Stimulated activated CD8-positive, alpha-beta memory T cell treated with anti-CD3 and anti-CD28 coated beads, Interleukin-15, amount 100 ng/mL, for 48 hours (primary cell): Measurements from ENCODE around the gene MAN2B1.
"Not testable (repeated sequence)": the region's sequence is repeated elsewhere in the genome, so short reads cannot be mapped to it uniquely, and the experiment has no call there.

Experiments
- DNase-seq, 2 donors: peaks; one replicate each; pipeline ENCODE4 v3.0.0-alpha.2; 2020; ENCODE audit warnings: low read depth in 2 of 2

MAN2B1 gene

GRCh38 chr19:12666265-12667048, at the start of gene MAN2B1, which contains the start of gene WDR83:
TSS of gene MAN2B1 (minus strand) at chr19:12666742. CDS start at chr19:12666701, 41 bp downstream.
TSS of gene WDR83 (plus strand) at chr19:12666807. CDS start at chr19:12669791, 2,984 bp downstream.
- peak; percentile 73 to 79 for DNase-seq

- DNase-seq = no peak
These were observed 49.4 kb upstream of the MAN2B1 start for GRCh38 chr19:12715929-12716328.

DNA sequence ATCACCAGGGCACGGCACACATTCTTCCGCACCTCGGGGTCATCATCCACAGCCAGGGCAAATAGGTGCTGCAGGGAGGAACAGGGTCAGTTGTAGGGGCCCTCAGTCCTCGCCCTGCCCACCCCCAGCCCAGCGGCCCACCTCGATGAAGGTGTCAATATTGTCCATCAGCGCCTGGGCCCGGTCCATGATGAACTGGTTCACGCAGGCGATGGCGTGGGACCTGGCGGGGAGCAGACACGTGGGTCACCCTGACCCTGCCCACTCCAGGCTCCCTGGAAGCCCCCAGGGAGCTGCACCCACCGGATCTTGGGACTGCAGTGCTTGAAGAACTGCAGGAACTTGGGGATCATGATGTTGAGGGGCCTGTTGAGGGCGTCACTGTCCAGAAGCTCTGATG, 48.6 kb upstream of the MAN2B1 start:
- no peak for DNase-seq

DNA sequence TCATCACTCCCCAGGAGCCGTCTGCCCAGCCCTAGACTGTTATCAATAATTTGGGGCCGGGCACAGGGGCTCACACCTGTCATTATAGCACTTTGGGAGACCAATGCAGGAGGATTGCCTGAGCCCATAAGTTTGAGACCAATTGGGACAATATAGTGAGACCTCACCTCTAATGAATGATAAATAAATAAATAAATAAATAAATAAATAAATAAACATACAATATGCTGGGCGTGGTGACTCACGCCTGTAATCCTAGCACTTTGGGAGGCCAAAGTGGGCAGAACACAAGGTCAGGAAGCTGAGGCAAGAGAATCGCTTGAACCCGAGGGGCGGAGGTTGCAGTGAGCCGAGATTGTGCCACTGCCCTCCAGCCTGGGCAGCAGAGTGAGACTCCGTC, 46.8 kb upstream of the MAN2B1 start:
- not testable (repeated sequence) for DNase-seq

- not testable (repeated sequence) for DNase-seq
These were observed 45.5 kb upstream of the MAN2B1 start for GRCh38 chr19:12712077-12712476.

DNA sequence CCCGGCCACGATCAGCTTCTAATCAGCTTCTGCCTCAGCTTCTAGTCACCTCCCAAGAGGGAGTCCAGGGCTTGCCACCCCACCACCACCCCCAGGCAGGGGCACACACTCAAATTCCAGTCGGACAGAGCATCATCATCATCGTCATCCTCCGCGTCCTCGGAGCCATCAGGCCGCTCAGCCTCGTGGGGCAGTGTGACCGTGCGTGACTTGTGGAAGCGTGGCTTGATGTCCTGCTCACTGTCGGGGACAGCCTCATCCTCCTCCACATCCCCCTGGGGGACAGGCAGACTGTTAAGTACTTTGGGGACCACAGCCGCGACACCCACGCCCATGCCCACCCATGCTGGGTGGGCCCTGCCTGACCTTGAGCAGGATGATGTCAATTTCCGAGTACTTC, 44.6 kb upstream of the MAN2B1 start:
- DNase-seq = no peak

DNA sequence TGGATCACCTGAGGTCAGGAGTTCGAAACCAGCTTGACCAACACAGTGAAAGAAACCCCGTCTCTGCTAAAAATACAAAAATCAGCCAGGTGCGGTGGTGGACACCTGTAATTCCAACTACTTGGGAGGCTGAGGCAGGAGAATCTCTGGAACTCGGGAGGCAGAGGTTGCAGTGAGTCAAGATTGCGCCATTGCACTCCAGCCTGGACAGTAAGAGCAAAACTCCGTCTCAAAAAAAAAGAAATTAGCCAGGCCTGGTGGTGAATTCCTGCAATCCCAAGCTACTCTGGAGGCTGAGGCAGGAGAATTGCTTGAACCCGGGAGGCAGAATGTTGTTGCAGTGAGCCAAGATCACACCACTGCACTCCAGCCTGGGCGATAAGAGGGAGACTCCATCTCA, 42.1 kb upstream of the MAN2B1 start:
- no peak for DNase-seq

GRCh38 chr19:12706332-12706718, 39.8 kb upstream of the MAN2B1 start:
- no peak for DNase-seq

DNA sequence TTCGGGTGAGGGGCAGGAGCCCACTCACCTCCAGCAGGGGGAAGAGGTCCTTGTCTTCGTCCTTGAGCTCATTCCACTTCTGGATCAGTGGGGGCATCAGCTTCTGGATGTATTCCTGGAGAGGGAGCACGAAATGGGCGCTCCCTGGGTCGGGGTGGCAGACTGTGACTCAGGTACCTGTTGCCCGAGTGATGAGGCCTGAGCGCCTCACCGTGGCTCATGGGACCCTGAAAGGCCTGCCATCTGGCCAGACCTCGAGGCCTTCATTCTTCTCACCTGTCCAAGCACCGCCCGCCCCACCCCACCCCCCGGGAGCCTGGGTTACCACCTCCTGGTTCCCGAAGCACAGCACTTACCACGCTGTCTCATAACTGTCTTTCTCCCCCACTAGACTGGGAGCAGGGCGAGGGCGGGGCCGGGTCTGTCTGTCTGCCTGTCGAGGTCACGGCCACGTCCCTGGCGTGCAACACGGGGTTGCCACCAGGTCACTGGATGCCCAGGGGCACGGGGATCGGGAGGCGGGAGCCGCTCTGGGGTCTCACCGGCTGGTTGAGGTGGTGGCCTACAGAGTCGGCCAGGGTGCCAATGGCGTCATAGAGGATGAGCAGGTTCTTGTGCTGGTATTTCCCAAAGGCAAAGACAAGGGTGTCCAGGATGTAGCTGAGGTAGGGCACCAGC, 39.3 kb upstream of the MAN2B1 start:
- DNase-seq = no peak

- no peak for DNase-seq
These were observed 38.6 kb upstream of the MAN2B1 start for GRCh38 chr19:12705169-12705568.

DNA sequence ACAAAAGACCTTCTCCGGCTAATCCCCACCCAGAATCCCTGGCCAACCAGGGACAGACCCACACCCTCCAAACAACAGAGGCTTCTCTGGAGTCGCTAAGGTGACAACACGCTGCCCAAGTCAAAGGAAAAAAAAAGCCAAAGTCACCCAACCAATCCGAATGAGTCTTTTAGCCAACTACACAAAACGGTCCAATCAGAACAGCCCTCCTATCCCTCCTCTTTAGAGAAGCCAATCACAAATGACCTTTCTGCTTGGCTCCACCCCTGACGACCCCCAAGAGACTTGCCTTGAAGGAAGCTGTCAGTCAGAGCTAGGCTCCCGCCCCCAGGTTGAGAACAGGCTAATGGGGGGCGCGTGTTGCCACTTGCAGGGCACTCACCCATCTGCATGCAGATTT, 36.5 kb upstream of the MAN2B1 start:
- no peak for DNase-seq

DNA sequence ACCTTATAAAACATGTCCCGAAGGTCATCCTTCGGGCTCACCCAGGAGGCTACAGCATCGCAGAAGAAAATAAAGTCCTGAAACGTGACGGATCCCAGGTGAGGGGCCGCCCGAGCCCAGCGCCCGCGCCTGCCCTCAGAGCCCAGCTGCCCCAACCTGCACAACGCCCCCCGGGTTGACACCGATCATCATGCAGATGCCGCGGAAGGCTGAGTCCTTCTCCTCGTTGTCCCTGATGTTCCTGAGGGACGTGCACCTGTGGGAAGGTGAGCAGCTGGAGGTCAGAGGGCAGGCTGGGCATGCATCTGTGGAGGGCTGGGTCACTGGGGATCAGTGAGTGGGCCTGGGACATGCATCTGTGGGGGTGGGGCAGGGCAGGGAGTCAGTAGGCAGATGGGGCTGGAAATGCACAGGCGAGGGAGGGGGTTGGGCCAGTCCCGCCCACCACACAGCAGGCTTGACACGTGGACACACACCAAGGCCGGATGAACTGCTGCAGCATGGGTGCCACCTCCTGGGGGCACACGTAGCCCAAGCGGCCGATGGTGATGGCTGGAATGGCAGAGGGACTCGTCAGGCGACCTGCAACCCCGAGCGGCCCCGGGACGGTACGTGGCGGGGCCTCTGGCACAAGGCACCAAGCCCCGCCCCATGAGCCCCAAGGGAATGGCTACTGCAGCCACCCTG, 35.2 kb upstream of the MAN2B1 start:
- no peak for DNase-seq

DNA sequence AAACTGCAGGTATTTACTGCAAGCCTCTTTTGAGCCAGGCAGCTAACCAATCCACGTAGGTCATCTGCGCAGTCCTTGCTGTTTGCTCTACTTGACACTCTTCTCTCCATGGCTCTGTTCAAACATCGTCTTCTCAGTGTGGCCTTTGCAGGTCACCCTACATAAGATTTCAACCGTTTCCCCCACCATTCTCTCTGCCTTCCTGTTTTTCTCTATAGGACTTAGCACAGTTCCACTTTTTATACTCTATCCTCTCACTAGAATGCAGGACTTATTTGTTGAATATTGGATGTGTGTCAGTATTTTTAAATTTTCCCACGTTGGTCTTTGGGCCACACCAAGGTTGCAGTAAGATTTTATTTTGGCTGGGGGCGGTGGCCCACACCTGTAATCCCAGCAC, 31.6 kb upstream of the MAN2B1 start:
- DNase-seq = no peak

- not testable (repeated sequence) for DNase-seq
These were observed 30.9 kb upstream of the MAN2B1 start for GRCh38 chr19:12697425-12697824.

GRCh38 chr19:12696366-12697335, 30.1 kb upstream of the MAN2B1 start, which contains the start of gene FBXW9:
TSS of gene FBXW9 (minus strand) at chr19:12696631. CDS start at chr19:12696581, 50 bp downstream.
- peak; percentile 93 to 94 for DNase-seq

DNA sequence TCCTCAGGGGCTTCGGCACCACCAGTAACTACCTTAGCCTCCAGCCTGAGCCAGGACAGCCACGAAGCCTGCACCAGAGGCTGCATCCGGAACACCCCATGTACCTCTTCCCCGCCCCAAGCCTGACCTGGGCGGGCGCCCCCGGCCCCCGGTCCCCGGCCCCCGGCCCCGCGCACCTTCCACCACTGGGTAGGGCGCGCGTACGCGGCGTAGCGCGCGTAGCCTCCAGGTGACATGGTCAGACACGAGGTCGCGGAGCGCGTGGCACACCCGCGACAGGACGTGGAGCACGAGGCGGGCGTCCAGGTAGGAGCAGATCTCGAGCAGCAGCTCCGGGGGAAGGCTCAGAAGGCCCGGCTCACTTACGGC, 29.4 kb upstream of the MAN2B1 start:
- DNase-seq = no peak

- DNase-seq = no peak
These were observed 29.0 kb upstream of the MAN2B1 start for GRCh38 chr19:12695514-12695913.

DNA sequence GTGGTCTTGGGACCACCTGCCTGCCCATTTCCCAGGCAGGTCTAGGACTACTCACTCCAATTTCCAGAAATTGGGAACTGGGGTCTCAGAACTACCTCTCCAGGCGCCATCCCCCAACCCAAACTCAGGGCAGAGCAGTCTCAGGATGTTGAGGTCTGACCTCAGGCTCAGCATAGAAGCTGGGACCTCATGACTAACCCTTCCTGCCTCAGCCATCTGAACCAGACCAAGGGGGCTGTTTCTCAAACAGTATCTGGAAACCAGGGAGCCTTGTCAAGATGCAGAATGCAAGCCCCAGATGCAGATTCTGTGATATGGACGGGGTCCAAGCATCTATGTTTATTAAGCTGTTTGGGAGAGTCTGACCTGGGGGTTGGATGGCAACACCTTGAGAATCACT, 28.6 kb upstream of the MAN2B1 start:
- no peak for DNase-seq

DNA sequence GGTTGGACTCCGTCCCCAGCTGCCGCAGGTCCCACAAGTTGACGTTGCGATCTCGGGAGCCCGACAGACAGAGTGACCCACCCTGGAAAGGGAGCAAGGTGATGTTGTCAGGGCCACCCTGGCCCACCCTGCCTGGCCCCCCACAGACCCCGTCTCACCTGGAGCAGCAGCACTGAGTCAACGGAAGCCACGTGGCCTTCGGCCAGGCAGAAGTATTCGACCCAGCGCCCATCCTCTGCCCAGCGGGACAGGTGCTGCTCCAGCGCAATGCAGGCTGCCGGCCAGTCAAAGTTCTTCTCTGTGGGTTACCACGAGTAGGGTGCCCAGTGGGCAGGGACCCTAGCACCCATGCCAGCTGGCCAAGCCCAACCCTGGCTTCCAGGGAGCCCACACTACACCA, 28.1 kb upstream of the MAN2B1 start:
- no peak for DNase-seq

GRCh38 chr19:12692960-12693359, 26.4 kb upstream of the MAN2B1 start:
- no peak for DNase-seq

- no peak for DNase-seq
These were observed 23.2 kb upstream of the MAN2B1 start for GRCh38 chr19:12689581-12690216.
